ENCODE data around the gene DNAI7.

DNA sequence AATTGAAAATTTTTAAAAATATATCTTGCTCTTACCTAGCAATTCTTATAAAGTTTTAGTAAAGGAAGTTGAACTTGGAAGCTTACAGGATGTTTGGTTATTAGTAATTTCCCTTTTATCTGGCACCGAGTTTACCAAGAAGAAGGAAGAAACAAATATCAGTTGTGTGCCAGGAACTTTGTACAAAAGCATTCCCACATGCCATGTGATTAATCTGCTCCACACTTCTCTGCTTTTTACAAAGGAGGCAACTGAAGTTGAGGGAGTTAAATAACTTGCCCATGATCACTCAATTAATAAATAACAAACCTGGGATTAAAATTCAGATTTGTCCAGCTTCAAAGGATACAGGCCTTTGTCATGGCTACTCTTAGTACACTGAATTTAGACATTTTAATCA, 123.6 kb downstream of the DNAI7 start:
- TF ChIP-seq POLR2A (IDR thresholded peaks at IDR 0.05), result no peak
- TF ChIP-seq, protein P1, sequence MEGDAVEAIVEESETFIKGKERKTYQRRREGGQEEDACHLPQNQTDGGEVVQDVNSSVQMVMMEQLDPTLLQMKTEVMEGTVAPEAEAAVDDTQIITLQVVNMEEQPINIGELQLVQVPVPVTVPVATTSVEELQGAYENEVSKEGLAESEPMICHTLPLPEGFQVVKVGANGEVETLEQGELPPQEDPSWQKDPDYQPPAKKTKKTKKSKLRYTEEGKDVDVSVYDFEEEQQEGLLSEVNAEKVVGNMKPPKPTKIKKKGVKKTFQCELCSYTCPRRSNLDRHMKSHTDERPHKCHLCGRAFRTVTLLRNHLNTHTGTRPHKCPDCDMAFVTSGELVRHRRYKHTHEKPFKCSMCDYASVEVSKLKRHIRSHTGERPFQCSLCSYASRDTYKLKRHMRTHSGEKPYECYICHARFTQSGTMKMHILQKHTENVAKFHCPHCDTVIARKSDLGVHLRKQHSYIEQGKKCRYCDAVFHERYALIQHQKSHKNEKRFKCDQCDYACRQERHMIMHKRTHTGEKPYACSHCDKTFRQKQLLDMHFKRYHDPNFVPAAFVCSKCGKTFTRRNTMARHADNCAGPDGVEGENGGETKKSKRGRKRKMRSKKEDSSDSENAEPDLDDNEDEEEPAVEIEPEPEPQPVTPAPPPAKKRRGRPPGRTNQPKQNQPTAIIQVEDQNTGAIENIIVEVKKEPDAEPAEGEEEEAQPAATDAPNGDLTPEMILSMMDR (IDR thresholded peaks at IDR 0.05 in 4 of 5, conservative IDR thresholded peaks at IDR 0.05 in 1 of 5), result no peak
